ENCODE data around the gene ZNF83. TPM values are rescaled to one million over a fixed set of nuclear protein-coding genes. Genes with fewer than 3 reads are reported as not detected.

ZNF83 gene
- total RNA-seq, 1 experiment from 2014 or later, result 31.9 TPM

DNA sequence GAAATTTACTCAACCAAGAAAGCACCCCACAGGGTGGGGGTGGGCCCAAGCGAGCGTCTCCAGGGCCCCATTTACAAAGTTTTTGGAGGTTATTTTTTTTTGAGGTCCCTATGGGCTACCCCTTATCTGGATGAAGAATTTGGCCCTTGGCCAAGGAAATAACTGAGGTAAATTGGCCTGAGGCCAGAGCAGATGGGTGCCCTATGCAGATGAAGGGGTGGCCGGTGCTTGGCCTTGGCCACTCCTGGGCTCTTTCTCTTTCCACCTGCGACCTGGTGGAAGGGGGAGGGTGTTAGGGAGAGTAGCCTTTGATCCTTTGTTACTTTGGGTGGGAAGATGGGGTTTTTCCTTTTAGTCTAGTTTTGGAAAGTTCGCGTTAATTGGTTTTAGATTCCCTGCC is 52.6 kb downstream of the ZNF83 start:
- BruUV-seq (replicated peaks), result no TSS peak
- TF ChIP-seq POLR2AphosphoS5 (IDR thresholded peaks at IDR 0.05; ENCODE audit: low read depth, low read length), result no peak
- TF ChIP-seq, protein P1, sequence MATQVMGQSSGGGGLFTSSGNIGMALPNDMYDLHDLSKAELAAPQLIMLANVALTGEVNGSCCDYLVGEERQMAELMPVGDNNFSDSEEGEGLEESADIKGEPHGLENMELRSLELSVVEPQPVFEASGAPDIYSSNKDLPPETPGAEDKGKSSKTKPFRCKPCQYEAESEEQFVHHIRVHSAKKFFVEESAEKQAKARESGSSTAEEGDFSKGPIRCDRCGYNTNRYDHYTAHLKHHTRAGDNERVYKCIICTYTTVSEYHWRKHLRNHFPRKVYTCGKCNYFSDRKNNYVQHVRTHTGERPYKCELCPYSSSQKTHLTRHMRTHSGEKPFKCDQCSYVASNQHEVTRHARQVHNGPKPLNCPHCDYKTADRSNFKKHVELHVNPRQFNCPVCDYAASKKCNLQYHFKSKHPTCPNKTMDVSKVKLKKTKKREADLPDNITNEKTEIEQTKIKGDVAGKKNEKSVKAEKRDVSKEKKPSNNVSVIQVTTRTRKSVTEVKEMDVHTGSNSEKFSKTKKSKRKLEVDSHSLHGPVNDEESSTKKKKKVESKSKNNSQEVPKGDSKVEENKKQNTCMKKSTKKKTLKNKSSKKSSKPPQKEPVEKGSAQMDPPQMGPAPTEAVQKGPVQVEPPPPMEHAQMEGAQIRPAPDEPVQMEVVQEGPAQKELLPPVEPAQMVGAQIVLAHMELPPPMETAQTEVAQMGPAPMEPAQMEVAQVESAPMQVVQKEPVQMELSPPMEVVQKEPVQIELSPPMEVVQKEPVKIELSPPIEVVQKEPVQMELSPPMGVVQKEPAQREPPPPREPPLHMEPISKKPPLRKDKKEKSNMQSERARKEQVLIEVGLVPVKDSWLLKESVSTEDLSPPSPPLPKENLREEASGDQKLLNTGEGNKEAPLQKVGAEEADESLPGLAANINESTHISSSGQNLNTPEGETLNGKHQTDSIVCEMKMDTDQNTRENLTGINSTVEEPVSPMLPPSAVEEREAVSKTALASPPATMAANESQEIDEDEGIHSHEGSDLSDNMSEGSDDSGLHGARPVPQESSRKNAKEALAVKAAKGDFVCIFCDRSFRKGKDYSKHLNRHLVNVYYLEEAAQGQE (IDR thresholded peaks at IDR 0.05; ENCODE audit: insufficient read depth in 1 of 2, low read depth in 2 of 2, low read length in 1 of 2), result no peak
- no peak for TF ChIP-seq TCF7L2 (IDR thresholded peaks at IDR 0.05; ENCODE audit: low read depth, low read length)
- TF ChIP-seq SIN3A (IDR thresholded peaks at IDR 0.05; ENCODE audit: borderline replicate concordance, insufficient read depth, low read depth, low read length), result no peak
- TF ChIP-seq CTCF (IDR thresholded peaks at IDR 0.05), result no peak
- in situ Hi-C loops (cut with HindIII; ENCODE audit: low pct_unique_long_range_greater_than_20kb, low sequenced_read_pairs), result no loop called here
- Histone ChIP-seq H3K9me3 (ENCODE audit: control insufficient read depth, insufficient read depth, low read depth, low read length) (peaks cover 11% of the 10 kb centered on the region; the same call in 1 of the 2 replicates), H3K27ac (ENCODE audit: low read length) (no peak overlapping the region), H3K27me3 (ENCODE audit: control insufficient read depth, insufficient read depth, low read length) (no peaks in the 10 kb centered on the region), H3K36me3 (ENCODE audit: control insufficient read depth, insufficient read depth, low read length) (peaks cover 3% of the 10 kb centered on the region; the same call in 1 of the 2 replicates), H3K4me3 (ENCODE audit: low read depth in 2 of 2, low read length in 2 of 2) (no peak overlapping the region), H3K4me1 (ENCODE audit: control insufficient read depth, insufficient read depth, low read length) (no peaks in the 10 kb centered on the region)
- DNase-seq (ENCODE audit: low read depth, low spot score) (no peak), ATAC-seq (no peak)
- POLR2A ChIA-PET, result no interaction called here
- CTCF ChIA-PET, result no interaction called here
- intact Hi-C loops (cut with micrococcal nuclease; ENCODE audit: unreplicated experiment), result no loop called here

- no peak overlapping the region for H3K27ac ChIP-seq (ENCODE audit: low read length)
- peaks cover 11% of the 10 kb centered on the region; the same call in 1 of the 2 replicates for H3K9me3 ChIP-seq (ENCODE audit: control insufficient read depth, insufficient read depth, low read depth, low read length)
- intact Hi-C loops (cut with micrococcal nuclease; ENCODE audit: unreplicated experiment) (no loop called here), in situ Hi-C loops (cut with HindIII; ENCODE audit: low pct_unique_long_range_greater_than_20kb, low sequenced_read_pairs) (no loop called here)
- H3K4me3 ChIP-seq (ENCODE audit: low read depth in 2 of 2, low read length in 2 of 2), result no peak overlapping the region
- ATAC-seq (no peak), DNase-seq (ENCODE audit: low read depth, low spot score) (no peak)
- ChIA-PET POLR2A (no interaction called here), CTCF (no interaction called here)
- H3K36me3 ChIP-seq (ENCODE audit: control insufficient read depth, insufficient read depth, low read length), result peaks cover 3% of the 10 kb centered on the region; the same call in 1 of the 2 replicates
- no TSS peak for BruUV-seq (replicated peaks)
- H3K4me1 ChIP-seq (ENCODE audit: control insufficient read depth, insufficient read depth, low read length), result no peaks in the 10 kb centered on the region
- TF ChIP-seq, protein P1 (IDR thresholded peaks at IDR 0.05; ENCODE audit: insufficient read depth in 1 of 2, low read depth in 2 of 2, low read length in 1 of 2), result no peak
- TF ChIP-seq CTCF (IDR thresholded peaks at IDR 0.05) (no peak), POLR2AphosphoS5 (IDR thresholded peaks at IDR 0.05; ENCODE audit: low read depth, low read length) (no peak), TCF7L2 (IDR thresholded peaks at IDR 0.05; ENCODE audit: low read depth, low read length) (no peak), SIN3A (IDR thresholded peaks at IDR 0.05; ENCODE audit: borderline replicate concordance, insufficient read depth, low read depth, low read length) (no peak)
- no peaks in the 10 kb centered on the region for H3K27me3 ChIP-seq (ENCODE audit: control insufficient read depth, insufficient read depth, low read length)
Measured at GRCh38 chr19:52584736-52585440, 53.3 kb downstream of the ZNF83 start.
